Measurements from ENCODE around the gene SLC28A3. TPM values are rescaled to one million over a fixed set of nuclear protein-coding genes. Genes with fewer than 3 reads are reported as not detected.

SLC28A3 gene
- total and polyA plus RNA-seq, 2 donors (not counting 3 experiments of a cell fraction or from before 2014, with no cell fraction given), result not detected

- H3K4me1 ChIP-seq (ENCODE audit: control insufficient read depth, extremely low read depth, insufficient read depth, low read length), result no peaks in the 10 kb centered on the region
- H3K9me1 ChIP-seq (replicated peaks; ENCODE audit: control insufficient read depth, extremely low read depth, insufficient read depth, low read length), result no peaks in the 10 kb centered on the region
- no peaks in the 10 kb centered on the region for H3K9me3 ChIP-seq (replicated peaks; ENCODE audit: control insufficient read depth, insufficient read depth, low read length)
- no peak overlapping the region for H3K4me2 ChIP-seq (ENCODE audit: insufficient read depth, low read length)
- no peak overlapping the region for H3K27ac ChIP-seq (ENCODE audit: insufficient read depth, low read depth, low read length)
- POLR2A ChIA-PET, result no interaction called here
- no peak overlapping the region for H3K4me3 ChIP-seq (replicated peaks in 1 of 3; ENCODE audit: insufficient read depth in 1 of 3, low read depth in 1 of 3, low read length in 3 of 3)
- no TSS peak for BruUV-seq (replicated peaks)
- no peak overlapping the region for H2AFZ ChIP-seq (ENCODE audit: low read depth, low read length)
- H3K36me3 ChIP-seq (ENCODE audit: control insufficient read depth in 2 of 2, extremely low read depth in 1 of 2, insufficient read depth in 2 of 2, low read length in 2 of 2), result no peaks in the 10 kb centered on the region
- intact Hi-C loops (cut with micrococcal nuclease) (no loop called here), dilution Hi-C loops (cut with MboI; ENCODE audit: extremely low pct_ligation_motif_present, low sequenced_read_pairs) (no loop called here)
- CTCF ChIA-PET, result no interaction called here
- FAIRE-seq (no peak), DNase-seq (ENCODE audit: low read depth, low spot score) (no peak)
- H3K9ac ChIP-seq (replicated peaks; ENCODE audit: extremely low read depth, insufficient read depth, low read length), result no peak overlapping the region
- TF ChIP-seq POLR2A (IDR thresholded peaks at IDR 0.05; ENCODE audit: low read depth, low read length), result no peak
- TF ChIP-seq, protein P1, sequence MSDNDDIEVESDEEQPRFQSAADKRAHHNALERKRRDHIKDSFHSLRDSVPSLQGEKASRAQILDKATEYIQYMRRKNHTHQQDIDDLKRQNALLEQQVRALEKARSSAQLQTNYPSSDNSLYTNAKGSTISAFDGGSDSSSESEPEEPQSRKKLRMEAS (IDR thresholded peaks at IDR 0.05; ENCODE audit: insufficient read depth, insufficient read length), result no peak
- no peak for TF ChIP-seq JUN (IDR thresholded peaks at IDR 0.05; ENCODE audit: borderline replicate concordance, insufficient read depth, insufficient read length, low read depth)
- TF ChIP-seq GATA2 (IDR thresholded peaks at IDR 0.05; ENCODE audit: insufficient read depth, insufficient read length, low read depth, low read length), result no peak
- no peak for TF ChIP-seq MYC (IDR thresholded peaks at IDR 0.05; ENCODE audit: low read depth, low read length)
- TF ChIP-seq FOS (IDR thresholded peaks at IDR 0.05; ENCODE audit: borderline replicate concordance, insufficient read depth, low read length), result no peak
- no peak for TF ChIP-seq POLR2AphosphoS5 (IDR thresholded peaks at IDR 0.05; ENCODE audit: insufficient read depth, low read depth, low read length)
- TF ChIP-seq CTCF (IDR thresholded peaks at IDR 0.05; ENCODE audit: extremely low read depth in 1 of 2, insufficient read depth in 1 of 2, low read depth in 1 of 2, low read length in 2 of 2), result no peak
- no peaks in the 10 kb centered on the region for H4K20me1 ChIP-seq (replicated peaks; ENCODE audit: control insufficient read depth, extremely low read depth, insufficient read depth, low read length)
- H3K79me2 ChIP-seq (ENCODE audit: control insufficient read depth, insufficient read depth, low read length), result no peaks in the 10 kb centered on the region
- peaks cover 0 to 3% of the 10 kb centered on the region in 2 experiments for H3K27me3 ChIP-seq (ENCODE audit: control insufficient read depth in 2 of 2, insufficient read depth in 2 of 2, low read length in 2 of 2)
Observed at GRCh38 chr9:84283946-84284345, 56.6 kb downstream of the SLC28A3 start.
